GM21619 (cell line): ENCODE measurements around the gene PPM1H.

Experiments
- ATAC-seq: cut with Tn5 transposase; IDR thresholded peaks from one replicate; pipeline ENCODE4 v1.9.1; 2021; ENCODE audit not compliant: unreplicated experiment

Gene PPM1H

DNA sequence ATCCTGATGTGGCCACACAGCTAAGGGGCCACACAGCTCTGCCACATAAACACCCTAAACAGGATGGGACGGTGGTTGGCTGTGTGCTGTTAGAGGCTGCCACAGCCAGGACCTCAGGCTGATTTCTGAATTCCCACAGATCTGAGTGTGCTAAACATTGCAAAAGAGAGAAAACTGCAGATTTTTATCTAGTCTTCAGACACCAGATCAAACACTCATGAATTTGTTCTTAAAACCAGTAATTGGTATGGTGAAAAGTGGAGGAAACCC is 277.7 kb downstream of the PPM1H start:
- no peak for ATAC-seq

DNA sequence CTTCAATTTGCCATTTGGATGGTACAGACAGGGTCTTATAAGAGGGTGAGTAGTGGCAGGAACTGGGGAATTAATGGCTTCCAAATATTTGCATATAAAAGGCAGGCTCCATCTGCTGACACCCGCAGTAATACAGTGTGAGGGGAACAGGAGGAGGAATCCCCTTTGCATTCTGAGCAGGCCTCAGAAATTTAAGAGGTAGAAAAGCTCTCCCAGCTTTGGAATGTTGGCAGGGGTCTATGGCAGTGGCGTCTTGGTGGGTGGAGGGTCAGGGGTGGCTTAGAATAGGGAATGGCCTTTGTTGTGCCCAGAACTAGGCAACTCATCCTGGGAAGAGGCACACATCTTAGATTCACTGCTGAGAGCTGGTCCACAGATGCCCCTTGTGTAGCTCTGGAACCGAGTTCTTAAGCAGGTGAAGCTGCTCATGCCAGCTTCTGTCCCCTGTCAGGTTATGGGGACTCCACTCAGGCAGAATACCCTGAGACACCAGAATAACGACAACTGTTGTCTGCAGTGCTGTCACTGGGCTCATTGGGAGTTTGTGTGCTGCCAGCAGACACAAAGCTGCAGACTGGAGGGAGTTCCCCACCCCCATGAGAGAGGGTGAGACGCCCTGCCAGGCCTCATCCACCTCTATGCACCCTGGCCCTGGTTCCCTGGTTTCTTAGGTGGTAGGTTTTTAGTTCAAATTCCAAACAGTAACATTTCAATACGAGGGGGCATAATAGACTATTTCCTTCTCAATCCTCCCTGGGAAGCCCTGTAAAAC is 278.2 kb downstream of the PPM1H start:
- no peak for ATAC-seq

DNA sequence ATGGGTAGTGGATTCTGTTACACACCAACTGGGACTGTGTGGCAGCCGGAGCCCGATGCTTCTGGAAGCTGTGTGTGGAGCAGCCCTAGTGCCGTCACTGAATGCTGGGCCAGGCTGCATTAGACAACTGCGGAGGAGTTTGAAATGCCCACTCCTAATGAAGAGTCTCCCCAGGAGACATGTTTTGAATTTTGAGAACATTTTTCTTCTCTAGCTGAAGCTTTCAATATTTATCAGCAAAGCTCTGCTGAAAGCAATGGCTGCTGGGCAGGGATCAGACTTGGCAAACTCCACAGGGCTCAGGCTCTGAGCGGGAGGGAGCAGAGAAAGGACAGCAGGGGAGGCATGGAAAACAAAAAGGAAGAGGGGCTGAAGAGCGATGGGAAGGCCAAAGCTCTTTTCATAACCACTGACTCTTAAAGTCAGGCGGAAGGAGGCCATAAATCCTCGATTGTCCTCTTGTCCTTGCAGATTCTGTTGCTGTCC is 279.2 kb downstream of the PPM1H start:
- no peak for ATAC-seq

DNA sequence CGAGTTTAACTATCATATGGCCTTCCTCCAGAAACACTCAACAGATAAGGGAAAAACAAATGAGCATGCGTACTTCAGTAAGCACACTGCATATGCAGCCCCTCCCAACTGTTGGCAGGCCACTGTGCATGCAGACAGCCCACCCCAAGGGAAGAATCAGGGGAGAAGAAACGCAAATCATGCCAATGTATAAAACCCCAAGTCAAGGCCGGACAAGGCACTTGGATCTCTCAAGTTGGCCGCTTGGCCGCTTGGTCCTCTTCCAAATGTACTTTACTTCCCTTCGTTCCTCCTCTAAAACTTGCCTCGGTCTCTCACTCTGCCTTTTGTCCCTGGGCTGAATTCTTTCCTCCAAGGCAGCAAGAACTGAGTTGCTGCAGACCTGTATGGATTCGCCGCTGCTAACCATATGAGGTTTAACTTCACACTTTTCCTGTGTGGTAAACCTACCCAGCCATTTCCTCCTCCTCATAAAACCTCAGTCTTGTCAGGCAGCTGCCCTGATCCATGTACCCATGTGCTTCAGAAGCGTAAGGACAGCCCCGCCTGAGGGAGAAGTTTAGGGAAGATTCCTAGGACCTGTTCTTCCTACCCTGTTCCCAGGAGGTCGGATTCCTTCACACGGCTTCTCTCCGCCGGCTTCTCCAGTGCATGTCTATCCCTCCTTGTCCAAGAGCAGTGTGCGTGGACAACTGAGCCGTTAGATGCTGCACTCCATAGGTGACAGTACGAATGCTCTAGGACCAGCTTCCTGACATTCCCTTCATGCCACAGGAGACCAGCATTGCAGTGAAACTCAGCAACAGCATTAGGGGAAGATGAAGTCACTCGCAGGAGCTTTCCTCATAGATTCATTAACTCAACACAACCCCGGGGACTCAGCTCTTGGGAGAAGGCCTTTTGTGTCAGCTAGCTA is 280.4 kb downstream of the PPM1H start:
- ATAC-seq = no peak

DNA sequence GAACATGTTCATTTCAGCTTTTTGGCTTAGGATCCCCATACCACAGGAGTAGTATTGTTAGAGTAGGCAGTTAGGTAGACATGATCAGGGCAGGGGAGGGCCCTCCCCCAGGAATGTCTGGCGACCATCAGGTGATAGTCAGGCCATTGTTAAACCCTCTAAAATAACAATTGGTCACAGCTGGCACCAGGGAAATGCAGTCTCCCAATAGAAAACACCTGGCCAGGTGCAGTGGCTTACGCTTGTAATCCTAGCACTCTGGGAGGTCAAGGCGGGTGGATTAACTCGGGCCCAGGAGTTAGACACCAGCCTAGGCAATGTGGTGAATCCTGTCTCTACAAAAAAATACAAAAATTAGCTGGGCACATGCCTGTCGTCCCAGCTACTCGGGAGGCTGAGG is 281.2 kb downstream of the PPM1H start:
- no peak for ATAC-seq

DNA sequence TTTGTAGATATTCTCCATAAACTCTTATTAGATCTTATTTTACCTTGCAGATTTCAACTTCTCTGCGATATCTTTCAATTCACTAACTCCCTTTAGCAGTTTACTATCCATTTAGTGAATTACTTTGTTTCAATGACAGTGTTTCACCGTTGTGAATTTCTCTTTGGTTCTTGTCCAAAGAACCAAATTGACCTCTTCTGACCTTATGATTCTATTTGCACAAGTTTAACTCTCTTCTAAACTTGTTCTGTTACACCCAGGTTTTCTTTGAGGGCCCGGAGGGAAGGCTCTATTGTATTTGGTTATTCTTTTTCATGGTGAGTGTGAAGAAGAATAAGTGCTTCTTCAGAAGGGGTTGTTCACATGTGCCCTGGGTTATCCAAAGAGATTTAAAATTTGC is 281.6 kb downstream of the PPM1H start:
- no peak for ATAC-seq

DNA sequence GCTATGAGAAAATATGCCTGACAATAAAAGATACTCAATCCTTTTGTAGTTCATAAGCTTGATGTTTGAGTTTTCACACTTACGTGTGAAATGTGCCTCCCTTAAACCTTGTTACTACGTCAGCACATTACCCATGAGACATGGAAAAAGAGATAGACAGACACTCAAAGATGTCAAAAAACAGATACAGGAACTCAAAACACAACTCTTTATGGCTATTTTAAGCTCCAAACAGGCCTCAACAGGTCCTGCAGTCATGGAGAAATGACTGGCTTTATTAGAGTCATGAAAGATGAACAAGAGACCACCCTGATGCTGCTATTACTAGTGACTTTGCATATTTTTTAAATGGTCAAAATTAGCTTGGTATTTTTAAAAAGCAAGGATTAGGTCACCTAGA is 283.8 kb downstream of the PPM1H start:
- ATAC-seq = no peak

DNA sequence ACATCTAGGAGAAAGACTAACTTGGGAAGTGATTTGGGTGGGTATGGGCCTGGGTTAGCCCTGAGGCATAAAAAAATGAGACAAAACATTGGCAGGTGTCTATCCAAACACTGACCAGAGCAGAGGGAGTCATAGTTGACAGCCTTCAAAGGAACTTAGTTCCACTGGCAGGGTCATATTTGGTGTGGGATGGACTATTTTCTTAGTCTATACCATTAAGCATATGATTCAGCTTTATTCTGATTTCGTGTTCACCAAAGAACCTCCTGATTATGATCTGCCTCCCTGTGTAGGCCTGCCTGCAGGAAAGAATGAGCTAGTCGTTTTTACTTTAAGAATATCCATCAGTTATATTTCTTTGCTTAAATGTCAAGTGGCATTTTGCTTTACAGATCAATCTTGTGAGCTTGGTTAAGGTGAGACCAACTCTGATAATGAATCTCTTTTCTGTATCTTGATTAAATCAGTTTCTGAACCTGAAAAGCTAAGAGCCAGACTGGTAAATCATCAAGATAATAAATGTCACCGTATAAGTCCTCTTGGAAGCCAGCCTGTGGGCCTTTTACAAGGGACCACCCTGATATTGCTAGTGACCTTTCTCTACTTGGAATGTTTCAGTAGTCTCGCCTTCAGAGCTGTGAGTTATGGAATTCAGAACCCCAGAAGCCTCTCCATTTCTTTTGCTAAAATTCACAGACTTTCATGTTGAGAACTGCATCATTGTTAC is 285.4 kb downstream of the PPM1H start:
- ATAC-seq = no peak

DNA sequence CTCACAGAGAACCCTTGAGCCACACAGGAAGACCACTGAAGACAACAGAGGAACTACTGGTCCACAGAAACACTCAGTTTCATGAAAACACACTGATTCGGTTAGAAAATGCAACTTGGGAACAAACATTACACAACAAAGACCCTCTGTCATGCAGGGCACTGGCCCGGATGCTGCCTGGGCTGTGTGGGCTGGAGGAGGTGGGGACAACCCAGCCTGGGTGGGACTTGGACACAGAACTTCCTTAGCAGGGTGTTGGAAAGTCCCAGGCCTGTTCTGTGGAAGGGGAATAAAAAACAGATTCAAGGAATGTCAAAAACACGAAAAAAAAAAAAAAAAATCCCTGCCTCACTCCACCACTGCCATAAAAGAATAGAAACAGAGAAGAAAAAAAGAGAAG is 287.4 kb downstream of the PPM1H start:
- ATAC-seq = no peak

DNA sequence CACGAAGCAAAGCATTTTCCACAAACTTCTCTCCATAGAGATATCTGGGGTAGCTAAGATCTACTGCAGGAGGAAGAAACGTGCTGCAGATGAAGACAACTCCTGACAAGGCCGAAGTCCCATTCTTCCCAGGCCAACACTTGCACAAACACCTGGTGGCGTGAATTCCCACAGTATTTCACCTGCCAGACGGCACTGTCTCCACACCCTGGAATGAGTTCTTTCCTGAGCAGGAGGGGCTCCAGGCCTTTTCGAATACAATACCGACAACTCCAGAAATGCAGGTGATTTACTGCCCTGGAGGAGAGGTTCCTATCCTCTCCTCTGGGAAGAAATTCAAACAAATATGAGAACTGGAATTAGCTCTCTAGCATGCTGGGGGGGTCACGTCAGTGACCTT is 288.4 kb downstream of the PPM1H start:
- ATAC-seq = no peak

DNA sequence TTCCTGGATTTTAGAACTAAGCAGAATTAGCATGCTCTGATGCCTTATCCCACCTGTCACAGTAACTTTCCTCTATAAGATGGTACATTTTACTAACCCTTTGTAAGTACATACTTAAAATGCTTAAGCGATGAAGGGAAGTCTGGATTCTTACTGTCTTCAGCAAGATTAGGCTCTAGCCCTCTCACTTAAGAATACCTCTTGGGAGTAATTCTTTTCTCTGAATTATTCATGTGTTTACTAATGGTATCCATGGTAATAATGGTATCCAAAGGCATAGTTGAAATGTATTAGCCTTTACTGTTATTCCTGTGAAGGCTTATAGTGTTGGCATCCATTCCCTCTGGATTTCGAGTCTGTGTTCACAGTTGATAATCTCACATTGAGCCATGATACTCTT is 291.5 kb downstream of the PPM1H start:
- ATAC-seq = no peak

DNA sequence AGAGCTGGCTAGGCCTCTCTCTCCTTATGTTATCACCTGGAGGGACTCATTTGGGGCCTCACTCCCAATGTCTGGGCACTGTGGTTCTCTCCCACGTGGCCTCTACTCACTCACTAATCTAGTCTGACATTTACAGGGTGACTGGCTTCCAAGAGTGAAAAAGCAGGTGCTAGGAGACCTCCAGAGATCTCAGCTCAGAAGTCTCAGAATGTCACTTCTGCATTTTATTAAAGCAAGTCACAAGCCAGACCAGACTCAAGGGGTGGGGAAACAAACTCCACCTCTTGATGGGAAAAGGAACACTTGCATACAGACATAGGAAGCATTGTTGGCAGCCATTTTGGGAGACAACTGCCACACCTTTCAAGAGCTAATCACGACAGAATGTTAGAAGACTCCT is 292.5 kb downstream of the PPM1H start:
- no peak for ATAC-seq

DNA sequence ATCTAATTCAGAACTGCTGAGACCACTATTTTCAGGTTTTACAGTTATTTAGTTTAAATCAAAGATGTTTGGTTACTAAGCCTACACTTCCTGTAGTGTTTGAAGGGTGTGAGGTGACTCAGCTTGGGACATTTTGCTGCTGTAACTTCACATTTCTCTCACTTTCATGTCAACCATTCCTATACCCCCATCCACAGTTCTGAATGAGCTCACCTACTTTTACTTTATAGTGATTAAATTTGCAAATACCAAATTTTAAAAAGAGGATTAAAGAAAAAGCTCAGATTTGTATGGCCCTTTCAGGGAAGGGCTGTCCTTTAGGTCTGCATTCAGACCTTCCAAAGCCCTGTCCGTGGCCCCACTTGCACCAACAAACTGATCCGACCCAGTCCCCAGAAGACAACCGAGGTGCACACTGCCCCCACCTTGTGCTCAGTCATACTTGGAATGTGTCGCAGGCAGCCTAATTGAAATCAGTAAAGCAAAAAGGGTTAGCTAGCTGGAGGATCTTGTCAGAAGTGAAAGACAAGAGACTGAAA is 294.0 kb downstream of the PPM1H start:
- peak; percentile 95 for ATAC-seq

DNA sequence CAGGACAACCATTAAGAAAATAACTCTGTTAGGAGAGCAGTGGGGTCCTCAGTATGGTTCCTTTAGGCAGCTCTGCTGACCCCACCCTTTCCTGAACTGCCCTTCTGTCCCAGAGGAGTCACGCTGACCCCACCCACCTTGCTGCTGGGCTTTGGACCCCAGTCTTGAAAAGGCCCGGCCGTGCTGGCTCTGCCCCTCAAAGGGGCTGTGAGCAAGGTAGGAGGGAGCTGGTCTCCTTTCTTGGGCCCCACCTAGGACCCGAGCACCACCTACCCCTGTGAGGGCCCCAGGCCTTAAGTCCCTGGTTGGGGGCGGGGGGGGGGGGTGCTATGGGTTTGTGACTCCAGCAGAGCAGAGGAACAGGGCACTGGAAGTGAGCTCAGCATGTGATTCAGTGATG is 297.3 kb downstream of the PPM1H start:
- no peak for ATAC-seq

DNA sequence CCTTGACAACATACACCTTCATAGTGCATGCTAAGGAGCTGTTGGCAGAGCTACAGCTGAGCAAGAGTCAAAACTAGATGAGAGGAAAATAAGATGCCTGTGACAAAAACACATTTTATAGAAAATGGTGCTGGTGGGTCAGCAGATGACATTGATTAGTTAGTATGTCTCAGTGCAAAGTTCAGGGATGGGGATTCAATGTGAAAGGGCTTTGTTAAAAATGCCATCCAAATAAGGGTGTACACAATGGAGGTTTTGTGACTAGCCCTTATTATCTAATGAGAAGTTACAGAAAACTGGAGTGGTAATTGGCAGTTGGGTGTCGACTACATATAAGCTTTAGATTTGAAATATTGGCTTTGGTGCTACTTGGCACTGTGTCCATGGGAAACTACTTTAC is 299.3 kb downstream of the PPM1H start:
- ATAC-seq = no peak

DNA sequence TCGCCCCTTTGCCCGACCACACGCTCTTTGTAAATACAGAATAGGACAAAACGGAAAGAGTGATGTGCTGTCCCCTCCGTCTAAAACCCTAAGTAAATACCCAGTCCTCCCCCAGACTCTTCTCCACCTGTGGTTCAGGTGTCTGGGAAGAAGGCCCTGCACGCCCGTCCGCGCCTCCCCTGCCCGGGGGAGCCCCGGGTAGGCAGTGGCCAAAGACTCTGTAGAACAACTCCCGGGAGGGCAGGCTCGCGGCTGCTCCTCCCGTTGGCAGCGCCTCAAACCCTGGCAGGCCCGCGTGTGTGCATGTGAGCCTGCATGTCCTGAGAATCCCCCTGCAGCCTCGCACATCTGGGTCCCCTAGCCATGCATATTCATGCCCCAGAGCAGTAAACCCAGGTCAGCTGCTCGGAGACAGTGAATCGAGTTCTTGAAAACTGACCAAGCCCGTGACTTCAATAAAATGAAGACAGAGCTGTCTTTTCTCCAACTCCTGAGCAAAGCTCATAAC is 302.5 kb downstream of the PPM1H start:
- ATAC-seq = peak; percentile 36

DNA sequence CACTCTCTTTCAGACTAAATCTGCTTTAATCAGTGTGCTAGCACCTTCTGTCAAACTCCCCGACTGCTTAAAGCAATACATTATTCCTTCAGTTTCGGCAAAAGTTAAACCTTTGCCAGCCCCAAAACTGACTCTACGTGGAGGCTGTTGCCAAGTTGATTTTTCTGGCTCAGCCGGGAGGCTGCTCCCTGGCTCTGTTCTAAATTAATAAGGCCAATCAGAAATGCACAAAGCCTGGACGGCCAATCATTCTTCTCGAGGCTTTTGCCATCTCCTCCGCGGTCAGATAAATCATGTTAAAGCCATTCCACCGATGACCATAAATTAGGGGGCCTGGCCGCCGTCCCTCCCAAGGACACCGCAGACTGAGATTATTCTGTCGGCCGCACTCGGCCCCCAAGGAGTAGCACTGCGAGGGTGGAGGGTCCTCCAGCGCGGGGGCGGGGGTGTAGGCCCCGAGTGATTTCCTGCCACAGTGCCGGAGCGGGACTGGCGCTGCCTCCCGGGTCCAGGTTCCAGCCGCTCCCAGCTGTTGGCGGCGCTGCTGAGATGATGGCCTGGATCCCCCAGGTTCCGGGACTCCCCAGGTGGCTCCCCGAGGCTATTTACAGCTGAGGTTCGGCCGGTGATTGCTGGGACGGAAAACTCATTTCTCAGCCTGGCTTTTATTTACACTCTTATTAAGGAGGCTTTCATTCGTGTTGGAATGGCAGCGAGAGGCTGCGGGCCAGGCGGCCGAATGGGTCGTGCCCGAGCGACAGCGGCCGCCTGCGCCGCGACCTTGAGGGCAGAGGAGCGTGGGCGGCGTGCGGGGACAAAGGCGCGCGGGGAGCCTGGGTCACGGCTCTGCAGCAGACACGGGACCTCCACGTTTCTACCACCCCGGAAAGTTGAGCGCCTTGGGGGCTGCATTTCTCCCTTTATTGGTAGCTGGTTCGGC is 303.2 kb downstream of the PPM1H start:
- ATAC-seq = peak; percentile 73

DNA sequence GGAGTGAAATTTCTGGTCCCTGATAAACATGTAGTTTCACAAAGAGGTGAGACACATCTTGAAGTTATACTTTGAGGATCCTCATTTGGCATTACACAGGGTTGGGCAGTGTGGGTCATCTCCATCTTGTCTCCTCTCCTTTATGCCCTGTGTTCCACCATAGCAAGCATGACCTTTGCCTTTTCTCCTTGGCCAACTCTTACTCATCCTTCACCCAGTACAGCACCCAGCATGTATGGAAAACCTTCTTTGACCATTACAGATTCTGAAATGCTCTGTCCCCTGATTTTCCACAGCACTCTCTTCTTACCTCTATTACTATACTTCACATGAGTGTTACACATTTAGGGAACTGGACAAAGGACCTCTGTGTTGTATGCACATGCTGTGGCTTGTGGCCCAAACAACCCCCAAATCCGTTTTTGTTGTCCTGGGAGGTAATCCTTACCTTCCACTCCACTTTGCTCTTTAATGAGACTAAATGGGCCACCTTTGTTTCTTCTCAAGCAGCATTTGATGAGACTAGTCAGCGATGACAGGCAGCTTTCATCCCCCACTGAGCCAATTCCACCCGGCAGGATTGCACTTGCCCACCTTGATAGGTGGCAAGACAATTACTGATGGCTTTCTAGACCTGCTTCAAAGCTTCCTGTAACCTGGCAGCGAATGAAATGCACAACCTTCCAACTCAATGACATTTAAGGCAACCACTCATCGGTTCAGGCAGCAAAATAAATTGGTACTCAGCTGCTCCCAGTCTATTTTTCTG is 304.8 kb downstream of the PPM1H start:
- ATAC-seq = no peak

DNA sequence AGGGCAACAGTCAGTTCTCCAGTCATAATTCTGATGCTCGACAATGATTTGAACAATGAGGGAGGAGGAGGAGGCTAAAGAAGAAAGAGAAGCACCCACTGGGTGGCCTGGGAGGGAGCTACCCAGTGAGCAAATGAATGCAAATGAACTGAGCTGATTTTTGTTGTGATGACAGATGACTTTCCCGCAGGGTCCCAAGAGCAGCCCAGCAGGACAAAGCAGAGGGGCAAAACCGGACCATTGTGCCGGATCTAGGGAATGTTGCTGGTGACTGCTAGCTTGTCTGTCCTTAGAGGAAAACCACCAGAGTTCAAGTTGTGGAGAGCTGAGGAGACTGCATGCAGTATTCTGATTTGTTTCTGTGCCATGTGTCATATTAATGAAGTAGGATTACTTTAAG is 305.5 kb downstream of the PPM1H start:
- no peak for ATAC-seq
